Measurements from ENCODE around the gene CXADR.
"Not testable (repeated sequence)": the region's sequence is repeated elsewhere in the genome, so short reads cannot be mapped to it uniquely, and the experiment has no call there.

The CXADR gene

DNA sequence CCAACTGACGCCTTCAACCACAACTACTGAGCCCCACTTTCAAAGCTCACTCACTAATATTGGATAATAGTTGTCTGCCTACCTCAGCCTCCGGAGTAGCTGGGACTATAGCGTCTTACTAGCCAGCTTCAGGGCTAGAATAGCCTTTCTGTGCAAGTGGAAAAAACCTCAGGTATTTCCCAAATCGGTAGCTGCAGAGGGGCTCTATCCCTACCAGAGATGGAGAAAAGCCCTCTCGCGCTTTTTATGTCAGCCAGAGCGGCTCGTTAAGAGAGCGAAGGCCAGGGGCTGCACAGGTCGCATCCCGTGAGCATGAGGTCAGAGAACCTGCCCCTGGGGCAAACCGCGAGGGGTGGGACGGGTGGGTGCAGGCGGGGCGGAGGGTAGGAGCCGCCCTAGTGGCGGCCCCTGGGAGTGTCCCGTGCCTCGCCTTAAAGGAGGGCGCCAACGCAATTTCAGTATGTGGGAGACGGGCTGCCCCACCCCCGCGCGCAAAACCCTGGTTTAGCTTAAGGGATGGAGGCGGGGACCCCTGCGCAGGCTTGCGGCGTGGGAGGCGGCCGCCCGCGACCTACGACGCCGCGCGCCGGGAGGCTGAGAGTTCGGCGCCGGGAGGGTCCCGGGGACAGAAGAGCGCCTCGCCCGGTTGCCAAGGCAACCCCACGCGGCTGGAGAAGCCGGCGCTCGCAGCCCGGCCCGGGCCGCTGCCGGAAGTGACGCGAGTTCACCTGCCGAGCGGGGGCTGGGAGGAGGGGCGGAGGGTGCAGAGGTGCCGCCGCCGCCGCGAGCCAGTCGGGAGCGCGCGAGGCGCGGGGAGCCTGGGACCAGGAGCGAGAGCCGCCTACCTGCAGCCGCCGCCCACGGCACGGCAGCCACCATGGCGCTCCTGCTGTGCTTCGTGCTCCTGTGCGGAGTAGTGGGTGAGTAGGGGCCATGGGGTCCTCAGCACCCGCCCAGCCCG, at the start of gene CXADR:
CXADR (plus strand) TSS at position 791 of the 961 bp plus-strand sequence; CDS start at position 878, 87 bp downstream.
- peak; percentile 72 to 78 for DNase-seq

DNA sequence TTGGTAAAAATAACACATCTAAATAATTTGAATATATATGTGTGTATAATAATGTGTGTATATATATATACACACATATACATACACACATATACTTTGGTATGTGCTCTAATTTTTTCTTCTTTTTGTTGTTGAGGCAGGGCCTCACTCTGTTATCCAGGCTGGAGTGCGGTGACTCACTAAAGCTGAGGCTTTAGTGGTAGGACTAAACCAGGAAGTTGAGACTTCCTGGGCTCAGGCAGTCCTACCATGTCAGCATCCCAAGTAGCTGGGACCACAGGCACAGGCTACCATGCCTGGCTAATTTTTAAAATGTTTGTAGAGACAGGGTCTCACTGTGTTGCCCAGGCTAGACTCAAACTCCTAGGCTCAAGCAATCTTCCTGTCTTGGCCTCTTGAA, 46.7 kb upstream of the CXADR start:
- no peak for DNase-seq

DNA sequence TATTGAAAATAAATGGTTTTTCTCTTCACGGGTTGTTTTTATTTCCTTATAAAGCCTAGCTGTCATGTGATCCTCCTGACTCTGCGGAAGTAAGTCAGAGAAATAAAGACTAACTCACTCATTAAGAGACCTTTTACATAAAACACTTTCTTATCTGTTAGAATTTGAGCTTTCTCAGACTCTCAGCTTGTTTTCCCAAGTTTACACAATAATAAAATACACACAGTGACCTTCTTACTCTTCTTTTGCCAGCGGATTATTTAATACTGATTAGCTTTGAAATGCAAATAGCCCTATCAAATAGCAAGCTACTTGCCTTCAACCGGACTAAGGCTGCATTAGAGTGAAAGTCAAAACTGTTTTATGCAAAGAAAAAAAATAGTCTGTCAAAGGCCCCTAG, 45.5 kb upstream of the CXADR start:
- DNase-seq: no peak

DNA sequence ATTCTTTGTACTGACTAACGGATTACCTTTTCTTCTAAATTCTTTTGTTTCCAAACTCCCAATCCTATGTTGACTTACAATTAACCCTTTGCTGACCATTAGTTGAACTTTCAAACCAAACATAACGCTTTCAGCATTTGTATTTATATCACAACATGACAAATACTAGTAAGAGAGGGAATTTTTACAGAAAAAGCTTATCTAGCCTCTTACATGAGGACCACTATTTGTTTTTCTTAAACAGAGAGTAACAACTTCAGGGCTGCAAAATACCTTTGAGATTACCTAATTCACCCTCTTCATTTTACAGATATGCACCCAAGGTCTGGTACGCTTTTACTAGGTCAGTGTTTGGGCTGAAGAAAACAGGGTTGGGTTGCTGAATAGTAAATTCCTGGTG, 45.0 kb upstream of the CXADR start:
- DNase-seq: no peak

DNA sequence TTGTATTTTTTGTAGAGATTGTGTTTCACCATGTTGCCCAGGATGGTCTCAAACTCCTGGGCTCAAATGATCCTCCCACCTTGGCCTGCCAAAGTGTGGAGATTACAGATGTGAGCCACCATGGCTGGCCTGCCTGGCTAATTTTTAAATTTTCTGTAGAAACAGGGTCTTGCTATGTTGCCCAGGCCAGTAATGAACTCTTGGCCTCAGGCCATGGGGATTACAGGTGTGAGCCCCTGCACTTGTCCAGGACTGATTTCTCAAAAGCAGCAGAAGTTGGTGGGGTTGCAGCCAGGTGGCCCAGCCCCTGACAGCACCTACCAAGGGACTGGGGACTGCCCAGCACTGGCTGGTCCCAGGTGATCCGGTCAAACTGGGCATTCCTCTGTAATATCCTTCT, 44.1 kb upstream of the CXADR start:
- no peak for DNase-seq

DNA sequence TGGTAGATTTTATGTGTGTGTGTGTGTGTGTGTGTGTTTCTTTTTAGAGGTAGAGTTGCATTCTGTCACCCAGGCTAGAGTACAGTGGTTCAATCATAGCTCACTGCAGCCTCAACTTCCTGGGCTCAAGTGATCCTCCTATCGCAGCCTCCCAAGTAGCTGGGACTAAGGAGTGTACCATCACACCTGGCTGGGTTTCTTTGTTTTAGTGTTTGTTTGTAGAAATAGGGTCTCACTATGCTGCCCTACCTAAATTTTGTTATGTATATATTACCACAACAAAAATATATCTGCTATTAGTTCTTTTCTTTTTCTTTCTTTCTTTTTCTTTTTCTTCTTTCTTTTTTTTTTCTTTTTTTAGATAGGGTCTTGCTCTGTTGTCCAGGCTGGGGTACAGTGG, 43.1 kb upstream of the CXADR start:
- DNase-seq: no peak

DNA sequence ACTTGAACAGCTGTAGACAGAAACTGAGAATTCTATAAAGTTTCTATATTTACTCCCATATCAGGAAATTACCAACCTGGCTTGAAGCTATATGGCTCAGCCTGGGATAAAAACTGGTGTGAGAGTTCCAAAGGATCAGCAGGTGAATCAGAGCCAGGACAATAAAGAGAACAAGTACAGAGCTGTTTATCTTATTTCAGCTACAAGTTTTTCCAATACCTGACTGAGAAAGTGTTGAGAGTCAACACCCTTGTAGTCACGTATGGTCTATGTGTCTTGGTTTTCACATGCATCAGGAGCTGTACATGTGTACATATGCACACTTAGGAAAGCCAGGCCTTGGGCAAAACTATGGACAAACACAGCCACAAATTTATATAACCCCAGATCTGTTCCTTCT, 40.7 kb upstream of the CXADR start:
- DNase-seq: no peak

DNA sequence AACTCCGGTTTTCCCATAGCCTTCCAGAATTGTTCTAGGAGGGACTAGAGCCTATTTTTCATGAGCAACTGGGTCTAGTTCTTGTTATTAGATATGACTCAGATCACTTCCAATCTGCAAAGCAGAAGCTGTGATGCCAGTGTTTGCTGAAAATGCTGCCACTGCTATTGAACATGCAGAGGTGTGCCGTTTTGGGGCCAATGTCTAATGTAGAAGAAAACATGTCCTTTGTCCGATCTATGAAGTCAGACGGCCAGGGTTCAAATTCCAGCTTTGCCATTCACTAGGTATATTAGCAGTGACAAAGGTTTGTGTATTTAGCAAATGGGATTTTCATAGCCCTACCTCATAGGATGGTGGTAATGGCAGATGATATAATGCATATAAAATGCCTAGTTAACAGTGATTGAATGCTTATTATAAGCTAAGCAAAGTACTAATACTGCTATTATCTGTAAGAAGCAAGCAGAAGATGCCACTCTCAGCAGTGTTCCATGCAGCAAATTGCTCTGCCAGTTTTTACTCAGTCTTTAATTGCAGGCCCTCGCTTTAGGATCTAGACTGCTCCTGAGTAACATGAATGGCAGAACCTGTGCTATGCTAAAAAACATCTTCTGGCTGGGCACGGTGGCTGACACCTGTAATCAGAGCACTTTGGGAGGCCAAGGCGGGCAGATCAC, 40.1 kb upstream of the CXADR start:
- DNase-seq: no peak

DNA sequence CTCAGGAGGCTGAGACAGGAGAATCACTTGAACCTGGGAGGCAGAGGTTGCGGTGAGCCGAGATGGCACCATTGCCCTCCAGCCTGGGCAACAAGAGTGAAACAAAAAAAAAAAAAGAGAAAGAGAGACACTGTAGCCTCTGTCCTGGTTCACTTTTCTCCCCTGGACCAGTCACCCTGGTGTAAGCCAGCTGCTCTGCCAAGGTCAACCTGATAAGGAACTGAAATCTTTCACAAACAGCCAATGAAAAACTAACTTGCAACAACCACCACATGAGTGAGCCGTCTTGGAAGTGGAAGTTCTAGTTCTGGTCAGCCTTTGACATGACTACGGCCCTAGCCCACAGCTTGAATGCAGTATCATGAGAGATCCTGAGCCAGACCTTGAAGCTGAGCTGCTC, 36.8 kb upstream of the CXADR start:
- DNase-seq: no peak

DNA sequence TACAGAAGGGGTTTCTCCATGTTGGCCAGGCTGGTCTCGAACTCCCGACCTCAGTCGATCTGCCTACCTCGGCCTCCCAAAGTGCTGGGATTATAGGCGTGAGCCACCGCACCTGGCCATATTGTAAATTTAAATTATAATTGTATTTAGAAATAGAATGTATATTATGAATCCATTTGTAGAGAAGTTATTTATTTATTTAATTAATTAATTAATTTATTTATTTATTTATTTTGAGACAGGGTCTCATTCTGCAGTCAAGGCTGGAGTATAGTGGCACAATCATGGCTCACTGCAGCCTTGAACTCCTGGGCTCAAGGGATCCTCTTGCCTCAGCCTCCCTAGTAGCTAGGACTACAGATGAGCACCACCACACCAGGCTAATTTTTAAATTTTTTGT, 34.7 kb upstream of the CXADR start:
- DNase-seq: not testable (repeated sequence)

DNA sequence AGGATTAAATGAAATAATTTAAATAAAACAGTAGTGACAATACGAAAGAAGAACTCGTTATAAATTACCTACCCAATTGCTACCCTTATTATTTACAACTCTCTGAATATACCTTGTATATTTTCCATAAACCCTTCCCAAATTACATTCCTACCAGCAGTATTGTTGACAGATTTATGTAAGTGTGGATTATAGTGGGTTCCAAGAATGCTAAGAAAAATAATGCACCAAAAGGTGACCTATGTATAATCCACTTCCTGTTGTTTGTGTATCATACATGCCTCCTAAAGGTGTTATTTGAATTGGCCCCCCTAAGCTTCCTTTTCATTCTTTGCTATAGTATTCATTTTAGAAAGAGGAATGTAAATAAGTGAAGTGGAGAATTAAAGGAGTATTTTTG, 33.2 kb upstream of the CXADR start:
- DNase-seq: no peak

DNA sequence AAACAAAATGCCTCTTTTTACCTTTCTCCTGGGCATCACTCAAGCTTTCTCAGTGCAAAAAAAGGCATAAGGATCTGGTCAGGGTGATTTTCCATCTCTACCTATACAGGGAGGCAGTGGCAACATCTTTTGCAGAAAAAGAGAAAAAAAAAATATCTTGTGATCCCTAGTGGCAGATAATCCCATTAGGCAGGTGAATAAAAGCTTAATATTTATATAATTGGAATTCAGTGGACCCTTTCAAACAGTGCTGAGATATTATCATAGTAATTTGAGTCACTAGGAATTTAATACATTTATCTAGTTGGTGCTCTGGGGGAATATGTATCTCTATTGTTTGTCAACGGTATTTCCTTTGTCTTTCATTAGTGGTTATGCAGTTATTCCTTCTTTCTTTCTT, 29.9 kb upstream of the CXADR start:
- no peak for DNase-seq

DNA sequence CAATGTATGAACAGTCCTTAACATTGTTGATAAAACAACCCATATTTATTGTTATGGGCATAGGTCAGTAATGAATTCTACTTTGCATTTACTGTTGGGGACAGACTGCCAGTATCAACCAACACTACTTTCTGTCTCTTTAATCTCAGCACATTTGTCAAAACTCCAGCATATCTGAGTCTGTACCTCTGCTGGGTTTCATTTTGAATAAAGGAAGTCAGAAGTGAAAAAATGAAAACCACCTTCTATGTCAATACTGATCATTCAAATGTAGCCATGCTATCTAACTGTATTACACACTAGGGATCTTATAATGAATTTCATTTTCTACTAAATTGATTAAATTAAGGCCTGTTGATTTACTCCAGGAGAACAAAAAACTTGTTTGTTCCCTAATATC, 24.2 kb upstream of the CXADR start:
- DNase-seq: no peak

DNA sequence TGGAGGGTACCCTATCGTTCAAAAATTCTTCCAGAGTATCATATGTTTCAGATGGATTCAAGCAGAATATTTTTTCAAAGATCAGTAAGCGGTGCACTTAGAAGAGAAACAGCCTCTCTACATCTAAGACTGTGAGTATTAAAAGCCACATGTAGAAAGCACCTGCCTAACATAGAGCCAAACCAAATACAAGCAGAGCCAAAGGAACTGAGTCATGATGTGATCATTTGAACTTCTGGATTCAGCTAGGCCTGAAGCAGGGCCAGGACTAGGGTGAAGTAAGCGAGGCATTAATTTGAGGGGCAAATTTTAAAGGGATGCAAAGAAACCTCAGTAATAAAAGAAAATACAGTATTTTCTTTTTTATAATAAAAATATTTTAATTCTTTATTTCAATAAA, 23.3 kb upstream of the CXADR start:
- not testable (repeated sequence) for DNase-seq

DNA sequence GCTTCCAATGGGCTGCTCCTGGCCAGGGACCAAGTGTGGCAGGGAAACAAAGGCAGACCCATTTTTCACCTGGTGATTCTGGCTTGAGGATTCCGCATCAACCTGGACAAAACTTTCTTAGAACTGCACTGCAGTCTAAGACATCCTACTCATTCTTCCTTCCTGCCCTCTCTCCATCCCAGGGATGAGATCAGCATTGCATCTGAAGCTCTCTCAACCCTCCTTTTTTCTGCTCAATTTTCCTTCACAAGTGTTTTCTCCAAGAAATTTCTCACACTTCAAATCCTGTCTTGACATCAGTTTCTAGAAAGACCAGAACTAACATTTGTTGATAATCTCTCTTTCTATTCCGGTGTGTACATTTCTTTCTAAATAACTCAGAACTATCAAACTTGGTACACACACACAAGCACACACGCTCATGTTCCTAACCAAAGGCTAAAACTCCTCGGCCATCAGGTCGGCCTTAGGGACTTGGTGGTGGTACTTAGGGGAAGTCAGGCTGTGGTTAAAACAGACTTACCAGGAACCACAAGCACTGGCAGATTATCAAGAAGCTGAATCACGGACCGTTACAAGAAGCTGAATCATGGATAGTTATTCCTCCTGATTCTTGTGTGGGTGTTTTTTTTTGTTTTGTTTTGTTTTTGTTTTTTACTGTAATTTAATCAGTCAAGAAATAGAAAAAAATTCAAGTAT, 21.0 kb upstream of the CXADR start:
- no peak for DNase-seq

DNA sequence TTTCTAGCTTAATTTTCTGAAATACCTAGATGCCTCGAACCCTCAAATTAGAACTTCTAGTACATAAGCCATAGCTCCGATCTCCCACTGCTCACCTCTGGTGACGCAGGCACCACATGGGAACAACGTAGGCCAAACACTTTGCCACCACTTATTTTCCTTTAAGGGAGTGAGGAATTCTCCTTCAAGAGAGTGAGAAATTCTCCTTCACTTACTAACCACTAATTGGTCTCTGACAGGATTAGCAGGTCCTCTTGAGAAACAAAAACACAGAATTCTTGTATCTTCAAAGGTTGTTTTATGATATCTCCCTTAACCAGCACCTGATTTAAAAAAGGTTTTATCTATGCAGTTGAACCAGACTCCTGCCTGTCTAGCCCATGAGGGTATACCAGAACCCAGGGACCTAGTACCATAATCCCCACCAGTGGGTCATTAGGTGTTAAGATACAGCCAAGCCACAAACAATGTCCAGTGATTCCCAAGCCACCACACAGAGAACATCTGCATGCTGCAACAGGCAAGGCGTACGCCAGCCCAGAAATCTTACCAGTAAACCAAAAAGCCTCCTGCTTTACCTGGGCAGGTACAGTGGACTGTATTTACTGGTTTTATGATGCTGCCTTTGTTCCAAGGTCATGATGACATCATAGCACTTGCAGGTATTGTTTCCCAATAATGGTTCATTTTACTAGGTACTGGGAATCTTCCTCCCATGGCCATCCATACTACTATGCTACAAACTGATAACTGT, 20.3 kb upstream of the CXADR start:
- no peak for DNase-seq

DNA sequence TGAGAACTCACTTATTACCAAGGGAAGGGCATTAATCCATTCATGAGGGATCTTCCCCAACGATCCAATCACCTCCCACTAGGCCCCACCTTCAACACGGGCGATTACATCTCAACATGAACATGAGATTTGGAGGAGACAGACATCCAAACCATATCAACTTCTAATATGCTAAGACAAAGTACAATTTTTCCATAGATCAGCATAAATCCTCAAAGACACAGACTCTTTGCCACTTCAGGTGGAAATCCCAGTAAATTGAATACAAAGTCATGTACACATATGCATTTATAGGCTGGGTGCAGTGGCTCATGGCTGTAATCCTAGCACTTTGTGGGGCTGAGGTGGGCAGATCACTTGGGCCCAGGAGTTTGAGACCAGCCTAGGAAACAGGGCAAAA, 18.8 kb upstream of the CXADR start:
- DNase-seq: no peak

DNA sequence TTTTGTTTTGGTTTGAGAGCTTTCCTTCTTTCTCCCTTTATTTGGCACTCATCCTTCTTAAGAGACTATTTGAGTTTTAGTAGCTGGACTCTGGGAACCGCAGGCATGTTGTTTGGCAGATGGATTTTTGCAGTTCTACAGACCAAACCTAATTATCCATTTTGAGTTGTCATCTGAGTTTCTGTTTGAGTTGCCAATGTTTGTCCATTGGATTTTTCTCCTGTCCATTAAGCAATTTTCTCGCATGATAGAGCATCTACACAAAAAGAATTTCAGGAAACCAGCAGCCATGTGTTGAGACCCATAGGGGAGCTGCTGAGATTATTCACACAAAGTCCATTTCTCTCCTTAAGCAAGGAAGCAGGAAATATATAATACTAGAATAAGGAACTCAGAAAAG, 17.2 kb upstream of the CXADR start:
- DNase-seq: no peak

DNA sequence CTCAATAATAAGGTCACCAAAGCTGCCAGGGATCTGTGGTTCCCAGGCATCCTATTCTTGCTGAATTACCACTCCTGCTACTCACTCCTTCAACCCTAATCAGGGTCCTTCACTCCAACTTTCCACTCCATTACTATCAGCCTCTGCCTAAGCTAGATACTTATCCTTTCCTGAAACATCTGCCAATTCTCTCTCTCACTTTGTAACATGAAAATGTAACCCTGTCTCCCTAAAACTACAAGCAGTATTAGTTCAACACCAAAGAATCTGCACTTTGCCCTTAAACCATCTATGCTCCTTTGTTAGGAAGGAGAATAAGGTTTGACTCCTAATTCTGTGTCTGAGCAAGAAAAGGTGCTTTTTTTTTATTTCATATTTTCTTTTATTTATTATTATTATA, 15.5 kb upstream of the CXADR start:
- no peak for DNase-seq

DNA sequence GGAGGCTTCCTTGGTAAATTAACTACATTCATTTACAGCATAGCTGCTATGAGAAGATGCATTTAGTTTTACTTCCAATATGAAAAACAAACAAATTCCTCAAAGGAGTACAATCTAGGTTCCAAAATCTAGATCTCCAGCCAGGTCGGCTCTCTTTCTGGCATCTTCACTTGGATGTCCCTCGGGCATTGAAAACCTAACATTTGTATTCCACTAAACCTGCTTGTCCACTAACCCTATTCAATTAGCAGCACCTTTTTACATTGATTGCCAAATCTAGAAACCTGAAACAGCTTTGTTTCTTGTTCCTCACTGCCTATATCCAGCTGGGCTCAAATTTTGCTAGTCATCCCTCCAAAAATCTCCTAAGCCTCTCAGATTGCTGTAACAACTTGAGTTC, 14.3 kb upstream of the CXADR start:
- no peak for DNase-seq

DNA sequence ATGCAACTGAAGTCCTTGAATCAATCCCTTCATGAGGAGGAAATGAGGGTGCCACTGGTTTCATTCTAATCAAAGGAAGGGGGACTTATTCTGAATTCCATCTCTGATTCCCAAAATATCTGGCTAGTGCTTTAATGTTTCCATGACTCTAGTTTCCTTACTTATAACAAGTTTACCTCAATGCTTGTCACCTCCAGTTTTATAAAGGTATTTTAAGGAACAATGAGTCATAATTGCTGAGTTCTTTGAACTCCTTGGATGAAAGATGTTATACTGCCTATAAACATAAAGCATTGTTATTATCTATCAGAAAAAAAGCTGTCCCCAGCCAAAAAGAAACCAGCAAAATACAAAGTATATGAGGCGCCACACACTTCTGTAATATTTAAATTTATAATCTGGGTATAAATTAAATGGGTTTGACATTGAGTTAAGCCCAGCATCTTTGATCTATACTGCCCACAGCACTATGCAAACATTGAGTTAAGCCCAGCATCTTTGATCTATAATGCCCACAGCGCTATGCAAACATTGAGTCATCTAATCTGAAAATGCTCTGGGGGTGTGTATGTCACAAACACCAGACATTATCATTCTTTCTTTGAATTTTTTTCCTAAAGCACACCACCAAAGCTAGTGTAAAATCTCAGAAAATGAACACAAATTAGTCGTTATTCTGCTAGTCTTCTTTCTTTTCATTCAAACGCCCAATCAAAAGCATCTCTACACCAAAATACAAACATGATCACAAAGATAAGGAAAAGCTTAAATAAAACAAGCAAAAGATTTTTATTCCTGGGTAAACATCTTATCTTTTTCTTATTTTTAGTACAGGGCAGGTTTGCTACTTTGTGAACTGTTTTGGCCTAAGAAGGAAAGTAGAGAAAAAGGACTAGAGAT, 11.5 kb upstream of the CXADR start:
- no peak for DNase-seq

DNA sequence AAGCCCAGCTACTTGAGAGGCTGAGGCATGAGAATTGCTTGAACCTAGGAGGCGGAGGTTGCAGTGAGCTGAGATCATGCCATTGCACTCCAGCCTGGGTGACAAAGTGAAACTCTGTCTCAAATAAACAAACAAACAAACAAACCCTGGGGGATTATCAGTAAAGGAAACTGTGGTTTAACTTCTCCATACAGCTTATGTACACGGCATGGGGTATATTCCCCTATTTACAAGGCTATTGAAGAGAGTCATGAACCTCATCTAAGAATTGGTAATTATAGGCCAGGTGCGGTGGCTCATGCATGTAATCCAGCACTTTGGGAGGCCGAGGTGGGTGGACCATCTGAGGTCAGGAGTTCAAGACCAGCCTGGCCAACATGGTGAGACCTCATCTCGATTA, 9.9 kb upstream of the CXADR start:
- DNase-seq: not testable (repeated sequence)
